Lower lobe of right lung (tissue), 2 donors: ENCODE measurements around the gene FAM219A. TPM values are rescaled to one million over a fixed set of nuclear protein-coding genes. Genes with fewer than 3 reads are reported as not detected.

Source experiments
- ATAC-seq, 2 donors: fragments of 200-7000 bp; cut with Tn5 transposase; one replicate each; pipeline ENCODE4 v1.9.1; 2020 to 2022; ENCODE audit warnings: mild to moderate bottlenecking in 2 of 2, moderate library complexity in 2 of 2
- DNase-seq: peaks from one replicate; pipeline ENCODE4 v3.0.0-alpha.2; 2020
- H3K27ac ChIP-seq: fragments of 200-600 bp; one replicate; pipeline ENCODE4 v1.8.0; 2022
- H3K27me3 ChIP-seq: fragments of 200-600 bp; one replicate; pipeline ENCODE4 v1.8.0; 2022; ENCODE audit warnings: low read depth
- H3K36me3 ChIP-seq: fragments of 200-600 bp; one replicate; pipeline ENCODE4 v1.8.0; 2022; ENCODE audit warnings: mild to moderate bottlenecking
- H3K4me1 ChIP-seq: fragments of 200-600 bp; one replicate; pipeline ENCODE4 v1.8.0; 2022
- H3K4me3 ChIP-seq: fragments of 200-600 bp; one replicate; pipeline ENCODE4 v1.8.0; 2022; ENCODE audit warnings: mild to moderate bottlenecking
- H3K9me3 ChIP-seq: fragments of 200-600 bp; one replicate; pipeline ENCODE4 v1.8.0; 2022
- intact Hi-C: fragments of 100-400 bp; cut with DNase I; formaldehyde crosslinking; loops from one replicate; pipeline ENCODE4 v1.11.0; 2022
- total RNA-seq: library from RNA; stranded (reverse); fragmentation: NEBNext Ultra II Directional; extraction: Animal tissue kit (Norgen Biotek cat#: 25700); gene quantifications from one replicate; pipeline ENCODE4 v1.2.1, GENCODE V29; 2021
- TF ChIP-seq, protein P1 (sequence below): fragments of 200-600 bp; IDR thresholded peaks from one replicate; pipeline ENCODE4 v1.8.0; 2022; ENCODE audit warnings: antibody characterized with exemption, mild to moderate bottlenecking
- donor health status: DM: no; HTN: yes; CAD: no; lungs with severe emphysema.

Gene FAM219A
- total RNA-seq, 1 donor from 2014 or later = 24.5 TPM

DNA sequence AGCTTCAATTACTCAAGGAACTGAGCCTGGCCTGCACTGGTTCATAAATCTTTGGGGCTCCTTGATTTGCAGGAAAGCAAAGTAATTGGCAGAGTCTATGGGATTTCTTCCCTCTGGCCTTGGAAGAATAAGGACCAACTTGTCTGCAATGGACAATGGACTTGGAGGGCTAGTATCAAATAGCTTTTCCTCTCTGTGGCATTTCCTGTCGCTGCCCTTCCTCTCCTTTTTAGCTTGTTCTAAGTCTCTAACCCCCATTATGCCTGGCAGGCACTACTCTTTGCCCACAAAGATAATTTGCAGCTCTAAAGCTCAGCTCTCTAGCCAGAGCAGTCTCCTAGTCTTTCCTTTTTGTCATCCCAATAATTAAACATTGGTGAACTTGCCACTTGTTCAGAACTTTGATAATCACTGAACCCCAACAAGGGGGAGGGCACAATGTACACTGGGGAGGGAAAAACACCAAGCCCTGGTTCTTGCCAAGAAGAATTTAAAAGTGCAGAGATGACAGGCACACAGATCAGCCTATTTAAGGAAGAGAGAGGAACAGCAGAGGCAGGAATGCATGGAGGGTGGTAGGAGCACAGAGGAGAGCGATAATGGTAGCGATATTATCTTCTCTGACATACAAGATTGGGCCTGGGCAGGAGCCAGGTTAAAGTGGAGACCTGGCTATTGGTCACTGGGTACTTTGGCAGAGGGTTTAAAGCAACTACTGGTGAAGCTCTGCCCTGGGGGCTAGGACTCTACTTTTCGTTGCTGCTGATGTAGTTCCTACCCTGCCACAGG is 38.5 kb downstream of the FAM219A start:
- Histone ChIP-seq H3K27ac (no peak overlapping the region), H3K9me3 (no peaks in the 10 kb centered on the region), H3K4me1 (no peaks in the 10 kb centered on the region), H3K4me3 (no peak overlapping the region), H3K27me3 (no peaks in the 10 kb centered on the region), H3K36me3 (no peaks in the 10 kb centered on the region)
- ATAC-seq (no peak), DNase-seq (no peak)
- intact Hi-C loops = no loop called here
- TF ChIP-seq, protein P1, sequence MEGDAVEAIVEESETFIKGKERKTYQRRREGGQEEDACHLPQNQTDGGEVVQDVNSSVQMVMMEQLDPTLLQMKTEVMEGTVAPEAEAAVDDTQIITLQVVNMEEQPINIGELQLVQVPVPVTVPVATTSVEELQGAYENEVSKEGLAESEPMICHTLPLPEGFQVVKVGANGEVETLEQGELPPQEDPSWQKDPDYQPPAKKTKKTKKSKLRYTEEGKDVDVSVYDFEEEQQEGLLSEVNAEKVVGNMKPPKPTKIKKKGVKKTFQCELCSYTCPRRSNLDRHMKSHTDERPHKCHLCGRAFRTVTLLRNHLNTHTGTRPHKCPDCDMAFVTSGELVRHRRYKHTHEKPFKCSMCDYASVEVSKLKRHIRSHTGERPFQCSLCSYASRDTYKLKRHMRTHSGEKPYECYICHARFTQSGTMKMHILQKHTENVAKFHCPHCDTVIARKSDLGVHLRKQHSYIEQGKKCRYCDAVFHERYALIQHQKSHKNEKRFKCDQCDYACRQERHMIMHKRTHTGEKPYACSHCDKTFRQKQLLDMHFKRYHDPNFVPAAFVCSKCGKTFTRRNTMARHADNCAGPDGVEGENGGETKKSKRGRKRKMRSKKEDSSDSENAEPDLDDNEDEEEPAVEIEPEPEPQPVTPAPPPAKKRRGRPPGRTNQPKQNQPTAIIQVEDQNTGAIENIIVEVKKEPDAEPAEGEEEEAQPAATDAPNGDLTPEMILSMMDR = no peak

DNA sequence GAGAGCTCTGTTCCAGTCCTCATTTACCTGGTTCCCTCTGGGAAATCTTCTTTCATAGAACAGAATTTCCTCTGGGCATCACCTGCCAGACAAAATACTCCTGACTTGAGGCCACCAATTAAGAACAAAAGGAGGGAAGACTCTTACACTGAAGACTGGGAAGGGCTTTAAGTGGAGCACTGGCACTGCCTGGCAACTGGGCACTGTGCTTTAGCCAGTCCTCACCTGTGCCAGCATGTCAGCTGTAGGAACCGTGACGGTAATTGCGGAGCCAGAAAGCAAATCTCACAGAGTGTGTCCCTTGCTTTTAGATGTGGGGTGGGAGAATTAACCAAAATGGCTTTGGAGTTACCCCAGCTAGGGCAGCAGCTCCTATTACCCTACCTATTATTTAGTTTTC is 40.6 kb downstream of the FAM219A start:
- no peak for DNase-seq
- no peaks in the 10 kb centered on the region for H3K4me1 ChIP-seq
- H3K9me3 ChIP-seq = no peaks in the 10 kb centered on the region
- no peaks in the 10 kb centered on the region for H3K27me3 ChIP-seq
- no peak overlapping the region for H3K27ac ChIP-seq
- no peaks in the 10 kb centered on the region for H3K36me3 ChIP-seq
- no peak for ATAC-seq
- H3K4me3 ChIP-seq = no peak overlapping the region
- intact Hi-C loops = no loop called here
- TF ChIP-seq, protein P1 = no peak

DNA sequence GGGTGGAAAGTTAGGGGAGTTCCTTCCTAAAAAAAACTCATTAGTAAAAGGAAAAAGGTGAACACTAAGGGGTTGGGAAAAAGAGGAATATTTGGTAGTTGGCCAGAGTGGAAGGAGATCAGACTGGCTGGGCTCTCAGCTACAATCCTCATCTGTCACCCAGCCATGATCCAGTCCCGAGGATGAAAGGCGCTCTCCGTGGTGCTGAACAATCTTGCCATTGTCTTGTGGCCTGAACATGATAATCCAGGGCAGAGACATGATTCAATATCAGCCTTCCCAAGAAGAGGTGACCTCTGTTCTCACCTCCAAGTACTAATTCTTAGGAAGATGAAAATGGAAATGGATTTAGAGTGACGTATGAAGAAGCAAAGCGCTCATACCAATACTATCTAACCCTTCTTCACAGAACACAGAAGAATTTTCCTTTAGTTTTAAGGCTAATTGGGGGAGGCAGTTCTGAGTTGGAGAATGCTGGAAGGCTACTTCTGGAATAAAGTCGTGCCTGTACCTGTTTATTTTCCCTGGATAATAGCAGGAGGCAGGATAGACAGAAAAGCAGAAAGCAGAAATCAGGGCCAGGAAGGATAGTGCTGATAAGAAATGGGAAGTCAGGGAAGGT is 45.0 kb downstream of the FAM219A start:
- H3K4me1 ChIP-seq = no peaks in the 10 kb centered on the region
- ATAC-seq (no peak), DNase-seq (no peak)
- intact Hi-C loops = no loop called here
- no peaks in the 10 kb centered on the region for H3K9me3 ChIP-seq
- no peak overlapping the region for H3K4me3 ChIP-seq
- H3K27me3 ChIP-seq = no peaks in the 10 kb centered on the region
- no peak overlapping the region for H3K27ac ChIP-seq
- TF ChIP-seq, protein P1 = no peak
- no peaks in the 10 kb centered on the region for H3K36me3 ChIP-seq

DNA sequence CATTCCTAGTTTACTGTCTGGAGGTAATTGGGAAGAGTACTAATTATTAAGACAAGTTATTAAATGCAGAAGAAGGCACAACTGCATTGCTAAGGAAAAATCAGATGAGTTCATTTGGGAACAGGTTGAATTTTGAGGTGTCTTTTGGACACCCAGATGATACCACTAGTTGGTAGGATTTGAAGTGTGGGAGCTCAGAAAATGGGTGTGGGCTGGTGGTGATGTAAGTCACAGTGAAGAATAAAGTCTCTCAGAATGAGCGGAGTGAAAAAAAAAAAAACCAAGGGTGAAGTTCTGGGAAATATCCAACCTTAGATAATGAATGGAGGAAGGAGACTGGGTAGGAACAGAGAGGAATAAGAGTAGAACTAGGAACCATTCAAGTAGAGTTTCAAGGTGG is 46.0 kb downstream of the FAM219A start:
- no peak for ATAC-seq
- H3K4me3 ChIP-seq = no peak overlapping the region
- H3K27ac ChIP-seq = no peak overlapping the region
- H3K9me3 ChIP-seq = no peaks in the 10 kb centered on the region
- no peaks in the 10 kb centered on the region for H3K27me3 ChIP-seq
- DNase-seq = no peak
- no peaks in the 10 kb centered on the region for H3K4me1 ChIP-seq
- TF ChIP-seq, protein P1 = no peak
- intact Hi-C loops = no loop called here
- no peaks in the 10 kb centered on the region for H3K36me3 ChIP-seq

DNA sequence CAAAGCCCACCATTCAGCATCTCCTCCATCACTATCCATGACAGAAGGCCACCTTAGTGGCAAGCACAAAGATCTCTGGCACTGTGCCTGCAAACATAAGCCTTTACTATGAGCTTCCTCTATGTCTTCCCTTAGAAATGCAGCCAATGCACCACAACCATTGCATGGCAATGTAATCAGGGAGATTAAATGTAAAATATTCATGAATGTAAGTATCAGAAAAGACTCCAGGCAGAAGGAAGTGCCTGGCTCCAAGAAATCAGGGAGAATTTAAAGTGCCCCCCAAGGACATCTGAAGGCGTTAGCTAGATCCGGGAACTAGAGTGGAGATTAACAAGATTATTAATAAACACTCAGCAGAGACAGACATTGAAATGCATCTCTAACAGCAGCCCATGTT is 49.2 kb downstream of the FAM219A start:
- H3K36me3 ChIP-seq = peaks cover 17% of the 10 kb centered on the region
- DNase-seq (no peak), ATAC-seq (no peak)
- H3K4me1 ChIP-seq = no peaks in the 10 kb centered on the region
- H3K9me3 ChIP-seq = no peaks in the 10 kb centered on the region
- no peak overlapping the region for H3K27ac ChIP-seq
- no peak overlapping the region for H3K4me3 ChIP-seq
- intact Hi-C loops = loop anchor here (10.0 kb wide), 1 partner anchor 96 kb away; no protein-coding TSS in a partner anchor
- TF ChIP-seq, protein P1 = no peak
- H3K27me3 ChIP-seq = no peaks in the 10 kb centered on the region
